Endothelial cell of hepatic sinusoid (primary cell): ENCODE measurements around the gene F13A1.
"Not testable (repeated sequence)": the region's sequence is repeated elsewhere in the genome, so short reads cannot be mapped to it uniquely, and the experiment has no call there.

Source experiments
- in situ Hi-C: cut with HindIII; loops from 2 replicates; pipeline ENCODE4 v1.10.0; 2017; ENCODE audit warnings: low sequenced_read_pairs

Gene F13A1

DNA sequence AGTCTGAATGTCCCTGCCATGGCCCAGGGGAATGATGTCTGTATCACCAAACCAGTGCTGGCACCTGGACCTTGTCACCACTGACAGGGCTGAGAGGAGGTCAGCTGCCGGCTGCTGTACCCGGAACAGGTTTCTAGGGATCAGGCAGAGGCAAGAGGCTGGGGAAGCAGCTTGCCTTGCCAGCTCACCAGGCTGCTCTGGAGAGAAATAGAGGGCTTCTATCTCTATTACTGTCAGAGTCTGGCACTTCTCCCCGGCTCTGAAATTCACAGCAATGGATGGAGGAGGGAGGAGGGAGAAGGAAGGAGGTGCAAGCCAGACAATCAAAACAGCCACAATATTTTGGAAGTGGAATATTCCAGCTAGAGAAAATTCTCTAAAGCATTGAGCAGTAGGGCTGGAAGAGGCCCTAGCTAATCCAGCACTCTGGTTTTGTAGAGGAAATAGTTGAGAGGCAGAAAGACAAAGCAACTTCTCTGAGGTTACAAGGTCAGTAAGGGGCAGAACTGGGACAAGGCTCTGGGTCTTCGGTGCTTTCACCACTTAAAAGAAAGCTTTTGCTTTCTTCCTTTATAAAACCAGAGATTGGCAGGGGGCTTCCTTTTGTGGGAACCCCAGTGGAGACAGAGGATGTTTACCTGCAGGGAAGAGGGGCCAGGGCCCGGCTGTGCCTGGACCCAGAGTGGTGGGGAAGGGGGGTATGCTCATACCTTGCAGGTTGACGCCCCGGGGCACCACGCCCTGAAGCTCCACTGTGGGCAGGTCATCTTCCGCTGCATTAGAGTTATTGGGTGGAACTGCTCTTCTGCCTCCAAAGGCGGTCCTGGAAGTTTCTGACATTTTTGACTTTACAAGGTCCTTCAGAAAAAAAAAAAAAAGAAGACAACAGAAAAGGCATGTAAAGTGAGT is 2.4 kb downstream of the F13A1 start:
- in situ Hi-C loops: no loop called here

DNA sequence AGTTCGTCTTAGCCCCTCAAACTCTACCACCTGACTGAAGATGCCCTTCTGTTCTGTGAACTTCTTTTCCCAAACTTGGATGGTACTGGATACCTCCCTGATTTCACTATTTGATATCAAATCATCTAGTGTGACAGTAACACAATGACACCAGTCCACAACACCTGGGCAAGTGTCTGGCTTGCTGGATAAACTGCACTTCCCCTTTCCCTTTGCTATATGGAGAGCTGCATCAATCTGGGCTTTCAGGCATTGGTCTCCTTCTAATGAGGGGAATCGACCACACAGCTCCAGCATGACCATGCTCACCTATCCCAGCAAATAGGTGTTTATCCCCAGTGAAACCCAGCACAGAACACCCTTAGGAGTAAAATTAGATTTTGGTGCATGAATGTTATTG is 3.1 kb downstream of the F13A1 start:
- in situ Hi-C loops: no loop called here

- in situ Hi-C loops: no loop called here
Observed at GRCh38 chr6:6315660-6316059, 4.8 kb downstream of the F13A1 start.

DNA sequence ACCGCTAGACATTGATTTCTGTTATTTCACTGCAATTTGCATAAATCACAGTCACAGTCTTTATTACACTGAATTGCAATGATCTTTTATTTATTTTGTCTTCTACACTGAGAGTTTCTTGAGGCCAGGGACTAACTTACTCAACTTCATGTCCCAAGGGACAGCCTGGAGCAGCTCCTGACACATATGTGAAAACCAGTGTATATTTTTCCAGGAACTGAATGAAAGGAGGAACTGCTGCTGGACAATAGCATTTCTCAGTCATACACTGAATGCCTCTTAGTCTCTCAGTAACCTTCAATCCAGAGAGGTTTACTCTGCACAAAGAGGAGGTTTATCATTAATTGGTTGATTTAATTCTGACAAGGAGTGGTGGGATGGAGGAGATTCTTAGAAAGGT is 5.9 kb downstream of the F13A1 start:
- in situ Hi-C loops: no loop called here

GRCh38 chr6:6312901-6313441 is 7.5 kb downstream of the F13A1 start:
- in situ Hi-C loops: no loop called here

DNA sequence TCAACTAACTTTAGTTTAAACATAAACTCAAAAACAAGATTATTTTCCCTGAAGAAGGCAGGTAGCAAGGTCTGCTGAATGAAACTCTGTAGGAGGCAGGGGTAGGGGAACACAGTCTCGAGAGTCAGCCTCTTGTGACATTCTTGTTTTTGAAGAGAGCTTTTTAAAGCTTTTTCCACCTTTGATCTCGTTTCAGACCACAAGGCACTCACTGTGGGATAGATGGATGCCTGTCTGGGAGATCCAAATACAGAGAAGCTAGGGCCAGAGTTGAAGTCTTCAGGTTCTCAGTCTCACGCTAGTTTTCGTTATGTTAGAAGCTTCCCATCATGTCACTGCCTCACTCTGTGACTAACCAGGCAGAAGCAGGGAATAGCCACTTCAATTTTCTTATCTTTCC is 14.9 kb downstream of the F13A1 start:
- in situ Hi-C loops: no loop called here

DNA sequence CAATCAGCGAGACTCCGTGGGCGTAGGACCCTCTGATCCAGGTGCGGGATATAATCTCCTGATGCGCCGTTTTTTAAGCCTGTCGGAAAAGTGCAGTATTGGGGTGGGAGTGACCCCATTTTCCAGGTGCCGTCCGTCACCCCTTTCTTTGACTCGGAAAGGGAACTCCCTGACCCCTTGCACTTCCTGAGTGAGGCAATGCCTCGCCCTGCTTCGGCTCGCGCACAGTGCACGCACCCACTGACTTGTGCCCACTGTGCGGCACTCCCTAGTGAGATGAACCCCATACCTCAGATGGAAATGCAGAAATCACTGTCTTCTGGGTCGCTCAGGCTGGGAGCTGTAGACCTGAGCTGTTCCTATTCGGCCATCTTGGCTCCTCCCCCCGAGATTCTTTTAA is 20.1 kb downstream of the F13A1 start:
- in situ Hi-C loops: not testable (repeated sequence)

DNA sequence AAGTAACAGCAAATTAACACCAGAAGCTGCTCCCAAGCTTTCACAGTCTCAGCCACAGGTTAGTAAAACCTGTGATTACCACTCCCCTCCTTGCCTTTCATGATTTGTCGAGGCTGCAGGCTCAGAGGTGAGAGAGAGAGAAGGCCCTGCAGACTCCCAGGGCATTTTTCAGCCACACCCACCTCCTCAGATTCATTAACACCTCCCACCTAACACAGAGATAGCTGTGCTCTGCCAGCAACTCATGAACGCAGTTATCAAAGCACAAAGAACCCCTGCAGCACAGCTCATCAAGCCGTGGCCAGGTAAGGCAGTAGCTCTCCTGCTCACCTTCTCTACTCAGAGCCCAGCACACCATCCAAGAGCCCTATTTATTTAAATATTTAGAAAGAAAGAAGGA is 27.1 kb downstream of the F13A1 start:
- in situ Hi-C loops: no loop called here

- in situ Hi-C loops: no loop called here
Observed at GRCh38 chr6:6287415-6287814, 33.0 kb downstream of the F13A1 start.

GRCh38 chr6:6285679-6286078 is 34.8 kb downstream of the F13A1 start:
- in situ Hi-C loops: no loop called here

DNA sequence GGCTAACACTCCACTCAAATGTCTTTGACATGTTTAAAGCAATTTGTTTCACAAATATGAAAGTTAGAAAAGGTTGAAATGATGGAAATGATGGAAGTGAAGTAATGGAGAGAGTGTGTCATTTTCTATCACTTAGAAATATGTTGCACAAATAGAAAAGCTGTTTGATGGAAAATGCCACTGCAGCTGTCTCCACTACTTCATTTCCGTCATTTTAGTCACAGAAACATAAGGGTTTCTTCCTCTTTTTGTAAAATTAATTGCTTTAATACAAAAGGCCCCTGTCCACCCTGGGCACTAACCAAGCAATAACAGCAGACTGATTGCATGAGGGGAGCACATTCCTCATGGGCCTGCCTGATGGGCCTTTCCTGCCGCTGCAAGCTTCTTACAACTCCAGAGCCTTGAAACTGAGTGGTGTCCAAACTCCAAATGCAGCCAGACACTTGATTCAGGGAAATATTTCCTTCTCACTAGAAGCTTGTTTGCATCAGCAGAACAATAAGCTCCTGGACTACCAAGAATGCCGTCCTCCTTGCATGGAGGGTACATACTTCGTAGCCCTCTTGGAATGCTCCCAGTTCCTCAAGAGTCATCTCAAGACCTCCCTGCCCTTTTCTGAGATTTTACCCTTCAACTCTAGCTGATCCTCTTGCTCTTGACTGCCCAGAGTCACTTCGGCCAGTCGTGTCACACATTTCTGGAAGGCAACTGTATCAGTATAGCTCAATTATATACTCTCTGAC is 36.1 kb downstream of the F13A1 start:
- in situ Hi-C loops: no loop called here

DNA sequence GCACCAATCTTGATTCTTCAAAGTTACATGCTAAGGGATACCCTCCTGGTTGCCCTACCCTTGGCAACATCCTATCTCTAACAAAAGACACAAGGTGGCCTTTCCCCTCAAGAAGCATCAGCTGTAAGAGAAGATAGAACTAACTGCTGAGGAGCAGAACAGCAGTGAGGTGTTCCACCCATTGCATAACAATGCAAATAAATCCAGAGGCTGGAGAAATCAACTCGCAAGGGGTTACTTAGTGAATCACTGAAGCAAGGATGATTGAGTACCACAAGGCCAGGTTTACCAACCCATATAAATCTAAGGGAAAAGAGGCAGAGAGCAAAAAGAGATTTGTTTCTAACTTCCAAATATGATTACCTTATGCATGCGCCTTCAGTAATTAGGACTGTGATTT is 36.7 kb downstream of the F13A1 start:
- in situ Hi-C loops: no loop called here

- in situ Hi-C loops: no loop called here
Observed at GRCh38 chr6:6282716-6283115, 37.7 kb downstream of the F13A1 start.

GRCh38 chr6:6277413-6277812 is 43.0 kb downstream of the F13A1 start:
- in situ Hi-C loops: no loop called here

- in situ Hi-C loops: no loop called here
Observed at GRCh38 chr6:6270948-6271535, 49.4 kb downstream of the F13A1 start.

DNA sequence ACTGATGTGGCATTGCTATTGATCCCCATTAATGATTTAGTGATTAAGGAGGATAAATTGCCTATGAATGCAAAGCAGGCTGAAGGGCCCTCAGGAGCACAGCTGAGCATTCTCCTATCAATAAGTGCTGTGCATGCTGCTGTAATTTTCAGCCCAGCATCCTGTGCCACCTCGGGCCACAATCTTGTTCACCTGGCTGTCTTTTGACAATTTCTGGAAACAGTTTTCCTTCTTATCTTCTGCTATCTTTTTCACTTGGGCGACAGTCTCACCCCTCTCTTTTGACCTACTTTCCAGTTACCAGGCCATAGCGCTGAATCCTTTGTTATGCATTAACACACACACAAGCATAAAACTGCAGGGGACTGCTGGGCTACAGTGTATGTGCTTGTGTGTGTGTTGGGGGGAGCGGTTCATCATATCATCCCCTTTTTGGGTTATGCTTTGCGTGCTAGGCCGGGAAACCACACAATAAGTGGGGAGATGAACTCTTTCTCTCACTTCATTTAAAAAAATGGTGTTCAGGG is 60.2 kb downstream of the F13A1 start:
- in situ Hi-C loops: no loop called here

DNA sequence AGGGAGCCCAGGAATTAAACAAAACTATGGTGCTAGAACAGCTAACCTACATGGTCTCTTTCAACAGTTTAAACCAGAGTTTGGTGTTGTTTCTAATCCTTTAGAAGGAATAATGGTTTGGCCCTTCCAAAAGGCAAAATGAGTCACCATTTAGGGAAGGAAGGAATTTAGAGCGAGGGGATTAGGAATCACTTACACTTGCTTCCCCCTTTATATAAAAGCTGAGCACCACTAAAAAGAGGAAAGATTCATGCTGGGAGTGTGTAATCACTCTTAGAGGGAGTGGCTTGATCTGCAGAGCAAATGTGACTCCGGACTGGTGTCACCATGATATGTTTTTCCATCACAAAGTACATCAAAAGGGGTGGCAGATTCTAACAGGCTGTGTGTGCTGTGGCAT is 63.6 kb downstream of the F13A1 start:
- in situ Hi-C loops: no loop called here

DNA sequence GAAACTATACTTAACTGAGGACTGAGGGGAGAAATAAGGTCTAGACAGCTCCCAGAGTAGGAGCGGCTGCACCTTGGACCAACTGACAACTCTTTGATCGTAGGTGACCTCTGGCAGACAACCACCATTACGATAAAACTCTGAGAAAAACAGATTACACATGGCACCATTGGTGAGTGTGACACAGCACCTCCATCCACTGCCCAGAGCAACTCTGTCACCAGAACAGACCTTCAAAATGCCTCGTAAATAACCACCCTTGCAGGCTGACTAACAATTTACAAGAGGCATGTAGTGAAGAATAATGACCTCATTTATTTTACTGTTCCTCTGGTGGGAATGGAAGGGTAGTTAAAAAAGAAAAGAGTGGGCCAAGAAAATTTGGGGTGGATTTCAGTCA is 64.2 kb downstream of the F13A1 start:
- in situ Hi-C loops: no loop called here

DNA sequence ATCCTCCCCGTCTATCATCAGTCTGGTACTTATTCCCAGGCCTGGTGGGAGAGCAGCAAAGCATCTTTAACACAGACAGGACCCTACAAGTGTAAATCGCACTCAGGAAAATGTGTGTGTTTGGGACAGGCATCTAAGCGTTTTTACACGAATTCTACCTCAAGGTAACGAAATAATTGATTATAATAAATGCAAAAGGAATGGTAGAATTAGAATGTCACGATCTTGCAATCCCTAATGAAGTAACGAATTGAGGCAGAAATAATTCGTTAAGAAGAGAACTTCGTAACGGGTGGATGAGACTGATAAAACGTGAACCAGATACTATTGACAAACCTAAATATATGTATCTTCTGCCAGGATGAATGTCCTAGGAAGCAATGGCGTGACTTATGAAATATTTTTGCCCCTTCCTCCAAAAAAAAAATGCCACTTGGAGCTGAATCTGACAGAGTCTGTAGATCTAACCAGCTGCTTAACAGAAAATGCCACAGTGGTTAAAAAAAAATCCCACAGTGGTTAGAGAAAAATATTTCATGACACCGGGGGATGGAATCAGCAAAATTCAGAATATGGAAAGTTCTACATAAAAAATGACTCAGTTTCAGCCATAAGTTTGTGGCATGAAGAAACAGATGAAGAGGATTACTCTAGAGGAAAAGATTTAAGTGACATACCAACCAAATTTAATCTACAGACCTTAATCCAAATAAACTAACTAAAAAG is 68.7 kb downstream of the F13A1 start:
- in situ Hi-C loops: no loop called here

GRCh38 chr6:6248651-6249050 is 71.8 kb downstream of the F13A1 start:
- in situ Hi-C loops: no loop called here

DNA sequence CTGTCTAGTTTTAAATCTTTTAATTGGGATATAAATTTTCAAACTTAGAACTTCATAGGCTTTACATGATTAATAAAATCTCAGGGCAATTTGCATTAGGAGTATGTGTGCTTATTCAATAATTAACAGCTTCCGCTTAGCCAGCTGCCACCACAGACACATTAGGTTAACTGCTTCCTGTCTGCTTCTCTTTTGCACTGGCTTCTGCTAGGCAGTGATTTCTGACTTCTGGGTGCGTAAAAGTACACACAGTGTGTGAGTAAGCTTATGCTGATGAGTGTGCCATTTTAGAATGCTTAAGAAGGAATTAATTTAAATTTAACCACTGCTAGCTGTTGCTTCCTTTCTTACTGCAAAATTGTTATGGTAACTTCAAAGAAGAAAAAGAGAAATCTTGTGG is 73.9 kb downstream of the F13A1 start:
- in situ Hi-C loops: no loop called here
